H4 (cell line): Measurements from ENCODE around the gene TAB2. TPM values are rescaled to one million over a fixed set of nuclear protein-coding genes. Genes with fewer than 3 reads are reported as not detected.

Experiments used
- DNase-seq: peaks from one replicate; pipeline ENCODE4 v3.0.0-alpha.2; 2015; ENCODE audit warnings: low spot score
- total RNA-seq: library from RNA; depleted of rRNA; stranded (reverse); fragments of >200 nt; shearing (Covaris generic); gene quantifications from 2 replicates; pipeline ENCODE4 v1.2.3, GENCODE V29; 2014

Gene TAB2
- total RNA-seq, 1 experiment from 2014 or later = 15.5 TPM

DNA sequence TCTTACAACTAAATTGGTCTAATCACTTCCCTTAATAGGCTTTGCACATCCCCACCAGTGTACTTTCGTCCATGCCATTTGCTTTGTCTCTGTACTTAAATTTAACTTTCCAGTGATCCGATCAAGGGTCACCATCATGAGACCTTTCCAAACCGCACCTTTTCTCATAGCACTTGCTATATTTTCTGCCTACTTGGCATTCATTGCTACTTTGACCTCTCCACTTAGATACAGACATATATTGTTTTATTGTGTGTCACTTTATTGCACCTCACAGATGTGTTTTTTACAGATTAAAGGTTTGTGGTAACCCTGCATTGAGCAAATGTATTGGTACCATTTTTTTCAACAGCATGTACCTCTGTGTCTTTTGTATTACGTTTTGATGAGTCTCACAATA lies 97.3 kb downstream of the TAB2 start:
- DNase-seq = no peak

DNA sequence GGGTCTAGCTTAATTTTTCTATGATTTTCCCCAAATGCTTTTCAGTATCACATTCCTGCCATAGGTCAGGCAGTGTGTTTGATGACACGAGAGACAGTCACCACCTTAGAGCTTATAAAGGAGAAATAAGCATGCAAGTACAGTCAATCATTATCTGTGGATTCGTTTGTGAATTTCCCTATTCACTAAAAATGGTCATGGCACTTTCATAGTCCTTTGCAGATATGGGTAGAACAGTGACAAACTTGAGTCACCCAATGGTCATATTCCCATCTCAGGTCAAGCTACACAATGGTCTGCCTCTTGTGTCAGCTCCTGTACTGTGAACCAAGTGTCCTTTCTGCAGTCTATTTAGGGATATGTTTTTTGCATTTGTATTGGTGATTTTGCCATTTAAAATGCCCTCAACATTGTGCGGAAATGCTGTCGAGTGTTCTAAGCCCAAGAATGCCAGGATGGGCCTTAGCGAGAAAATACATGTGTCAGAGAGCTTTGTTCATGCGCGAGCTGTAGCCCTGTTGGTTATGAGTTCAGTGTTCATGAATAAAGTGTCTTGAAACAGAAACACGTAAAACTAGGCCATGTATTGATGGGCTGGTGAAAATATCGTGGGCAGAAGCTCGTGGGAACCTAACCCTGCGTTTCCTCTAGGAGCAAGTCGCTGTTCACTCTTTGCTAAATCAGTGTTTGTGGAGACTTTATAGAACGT lies 102.3 kb downstream of the TAB2 start:
- DNase-seq = no peak

DNA sequence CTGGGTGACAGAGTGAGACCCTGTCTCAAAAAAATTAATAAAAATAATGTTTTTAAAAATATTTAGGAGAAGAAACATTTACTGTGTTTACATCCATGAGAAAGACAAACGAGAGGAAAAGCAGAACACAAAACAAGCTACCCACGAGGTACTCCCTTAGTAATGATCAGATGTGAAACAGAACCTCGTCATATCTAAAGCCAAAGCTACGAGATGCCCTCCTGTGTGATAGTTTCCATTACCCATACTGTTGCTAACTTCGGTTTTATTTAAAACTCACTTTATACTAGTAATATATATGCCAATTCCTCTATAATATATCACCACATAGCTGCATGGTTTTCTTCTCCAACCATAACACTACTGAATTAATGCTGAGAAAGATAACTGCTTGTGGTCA lies 103.6 kb downstream of the TAB2 start:
- DNase-seq = no peak

DNA sequence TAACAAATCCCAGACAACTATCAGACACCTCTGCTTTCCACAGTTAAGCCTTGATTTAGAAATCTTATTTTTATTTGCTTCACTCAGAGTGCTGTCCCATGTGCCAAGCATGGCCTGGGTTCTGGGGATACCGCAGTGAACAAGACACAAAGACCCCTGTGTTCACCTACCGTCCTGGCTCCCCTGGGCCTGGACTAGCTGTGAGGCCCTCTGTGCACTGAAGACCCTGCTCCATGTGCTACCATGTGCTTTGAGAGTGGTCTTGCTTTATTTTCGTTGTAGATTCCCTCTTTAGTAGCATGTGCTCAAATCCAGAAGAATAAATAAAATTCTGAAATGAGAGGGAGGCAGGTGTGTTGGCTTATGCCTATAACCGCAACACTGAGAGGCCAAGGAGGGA lies 105.1 kb downstream of the TAB2 start:
- DNase-seq = no peak

DNA sequence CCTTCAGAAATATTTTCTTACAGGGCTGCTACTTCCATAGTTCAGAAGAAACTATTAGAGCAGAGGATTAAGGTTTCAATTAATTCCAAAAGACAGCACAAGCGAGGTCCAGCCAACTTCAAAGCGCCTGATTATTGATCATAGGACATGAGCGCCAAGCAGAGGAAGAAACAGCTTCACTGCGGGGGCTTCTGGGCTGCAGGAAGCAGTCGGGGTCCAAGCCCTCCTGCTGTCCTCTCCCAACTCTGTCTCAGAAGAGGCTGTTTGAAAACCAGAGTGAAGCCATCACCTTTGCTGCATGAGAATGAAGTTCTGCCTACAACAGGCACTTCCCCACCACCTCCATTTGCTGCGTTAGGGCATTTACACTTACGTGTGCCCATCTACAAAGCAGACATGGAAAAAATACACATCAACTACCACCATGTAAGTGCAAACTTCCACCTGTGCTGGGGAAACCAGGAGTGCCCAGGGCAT lies 106.5 kb downstream of the TAB2 start:
- DNase-seq = no peak

DNA sequence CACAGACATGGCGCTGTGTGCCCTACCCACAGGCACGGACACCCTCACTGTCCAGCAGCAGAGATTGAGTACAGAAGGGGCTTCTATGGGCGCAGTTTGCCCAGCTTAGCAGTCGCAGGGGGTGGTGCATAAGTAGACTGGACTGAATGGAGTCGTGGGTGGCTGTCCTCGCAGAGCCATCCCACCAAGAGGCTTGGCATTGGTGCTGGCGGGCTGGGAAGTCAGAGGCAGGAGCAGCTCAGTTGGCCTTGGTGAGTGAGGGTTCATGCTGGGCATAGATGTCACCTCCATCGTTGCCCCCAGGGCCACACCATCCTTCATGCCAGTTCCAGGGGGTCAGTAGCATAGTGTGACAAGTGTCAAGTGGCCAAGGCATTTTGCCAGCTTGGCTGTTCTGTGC lies 107.7 kb downstream of the TAB2 start:
- no peak for DNase-seq

DNA sequence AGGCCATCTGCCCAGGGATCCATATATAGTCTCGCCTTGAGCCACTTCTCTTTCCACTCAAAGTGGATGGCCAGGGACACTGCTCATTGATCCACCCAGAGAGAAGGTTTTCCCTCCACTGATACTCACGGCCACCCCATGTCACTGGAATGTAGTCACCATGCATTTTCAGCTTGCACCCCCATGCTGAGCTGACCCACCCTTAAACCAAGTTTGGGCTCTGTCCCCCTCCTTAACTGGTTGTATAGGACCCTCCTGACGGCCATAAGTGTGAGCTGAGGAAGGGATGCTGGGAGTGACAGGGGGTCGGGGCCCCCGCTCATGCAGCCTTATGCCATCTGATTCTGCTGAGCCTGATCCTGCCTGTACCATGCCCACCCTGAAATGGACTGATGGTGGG lies 108.2 kb downstream of the TAB2 start:
- DNase-seq = no peak

DNA sequence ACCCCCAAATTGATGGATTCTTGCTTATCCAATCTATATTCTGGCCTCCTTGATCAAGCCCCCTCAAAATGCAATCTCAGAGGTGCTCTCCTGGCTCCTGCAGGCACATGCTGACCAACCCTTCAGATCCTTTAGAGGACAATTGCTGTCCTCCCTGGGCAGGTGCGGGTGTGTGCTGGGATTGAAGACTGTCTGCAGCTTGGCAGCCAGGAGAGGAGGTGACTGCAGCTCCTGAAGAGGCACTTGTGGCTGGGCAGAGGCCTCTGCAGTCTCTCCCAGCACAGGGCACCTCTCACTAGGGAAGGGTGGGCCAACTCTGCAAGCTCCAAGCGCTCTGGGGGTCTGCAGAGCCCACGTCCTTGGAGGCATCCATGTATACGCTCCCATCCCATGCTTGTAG lies 111.1 kb downstream of the TAB2 start:
- no peak for DNase-seq

DNA sequence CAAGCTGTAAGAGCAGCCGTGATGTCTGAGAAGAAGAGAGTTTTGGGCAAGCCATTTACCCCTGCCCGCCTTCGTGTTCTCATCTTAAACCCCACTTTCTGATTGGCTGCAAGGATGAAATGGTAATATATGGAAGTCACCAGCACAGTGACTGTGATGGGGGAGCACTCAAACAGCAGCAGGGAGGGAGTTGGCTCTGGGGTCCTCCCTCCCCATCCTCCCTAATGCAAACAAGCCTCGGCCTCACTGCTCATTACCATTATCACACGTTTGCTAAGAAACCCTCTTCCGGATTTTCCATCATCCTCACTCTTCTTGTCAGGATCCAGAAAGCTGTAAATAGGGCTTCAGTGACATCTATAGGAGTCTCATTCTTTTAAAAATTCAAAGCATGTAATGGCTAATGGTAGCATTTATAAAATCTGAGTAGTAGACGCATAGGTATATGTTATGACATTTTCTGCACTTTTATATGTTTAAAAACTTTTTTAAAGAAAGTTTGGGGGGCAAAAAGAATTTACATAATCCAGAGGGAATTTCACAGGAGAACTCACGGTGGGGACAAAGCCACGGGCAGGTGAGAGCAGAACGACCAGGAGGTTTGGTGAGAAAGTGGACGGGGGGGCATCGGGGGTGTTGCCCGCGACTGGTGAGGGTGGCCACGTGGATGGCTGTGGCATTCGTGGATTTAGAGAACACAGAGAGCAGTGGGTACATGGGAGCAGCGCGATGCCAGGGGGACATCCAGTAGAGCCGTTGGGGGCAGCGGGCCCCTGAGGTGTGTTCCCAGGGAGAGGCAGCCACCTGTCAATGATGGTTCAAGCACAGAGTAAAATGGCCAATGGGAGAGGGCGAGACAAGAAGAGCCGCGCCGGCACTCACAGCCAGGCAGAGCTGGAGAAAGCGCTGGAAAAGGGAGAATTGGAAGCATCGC lies 112.2 kb downstream of the TAB2 start:
- no peak for DNase-seq

DNA sequence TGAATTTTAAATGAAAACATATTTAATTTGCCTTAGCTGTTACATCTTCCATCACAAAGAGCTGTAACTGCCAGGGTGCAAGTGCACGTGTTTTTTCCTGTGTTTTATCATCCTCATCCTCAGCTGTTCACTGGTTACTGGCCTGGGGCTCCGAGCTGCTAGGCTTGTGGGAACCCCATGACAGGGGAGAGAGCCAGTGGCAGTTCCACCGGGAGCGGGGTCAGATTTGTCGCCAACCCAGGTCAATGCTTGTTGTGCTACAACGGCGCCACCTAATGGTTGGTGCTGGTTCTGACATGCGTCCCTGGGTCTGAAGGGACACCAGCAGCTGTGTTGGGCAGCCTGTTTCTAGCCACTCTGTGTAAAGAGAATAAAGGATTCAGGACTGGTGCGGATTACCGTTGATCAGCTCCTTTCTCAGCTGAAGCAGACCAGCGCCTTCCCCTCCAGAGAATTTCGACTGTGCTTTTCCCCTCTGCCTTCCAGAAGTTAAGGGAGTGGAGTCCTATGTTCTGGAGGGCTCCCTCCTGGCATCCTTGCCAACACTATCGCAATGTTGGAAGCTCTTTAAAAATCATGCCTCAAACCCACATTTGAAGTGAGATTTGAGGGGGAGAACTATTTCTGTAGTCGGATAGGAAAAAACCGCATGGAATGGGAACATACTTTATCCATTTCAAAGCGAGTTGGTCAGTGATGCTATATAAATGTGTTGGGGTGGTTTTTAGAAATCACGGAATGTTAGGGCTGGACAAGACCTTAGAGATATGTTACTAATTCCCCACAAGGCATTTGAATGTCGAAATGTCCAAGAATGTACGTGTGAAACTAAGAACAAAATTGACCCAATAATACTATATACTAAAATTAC lies 114.6 kb downstream of the TAB2 start:
- peak; percentile 76 for DNase-seq

DNA sequence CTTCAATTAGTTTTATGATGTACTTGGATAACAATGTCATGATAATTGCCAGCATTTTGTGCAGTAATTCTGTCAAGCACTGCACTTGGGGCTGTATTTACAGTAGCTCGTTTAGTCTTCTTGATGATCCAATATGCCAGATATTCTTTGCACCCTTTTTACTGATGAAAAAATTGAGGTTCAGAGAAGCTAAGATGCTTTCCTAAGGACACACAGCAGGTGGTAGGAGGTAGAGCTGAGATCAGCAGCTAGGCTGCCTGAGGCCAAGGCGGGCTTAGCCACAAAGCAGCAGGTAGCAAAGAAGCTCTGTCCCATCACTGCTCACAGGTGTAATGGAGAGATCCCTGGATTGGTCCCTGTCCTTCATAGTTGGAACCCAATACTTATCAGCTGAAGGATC lies 115.9 kb downstream of the TAB2 start:
- no peak for DNase-seq

DNA sequence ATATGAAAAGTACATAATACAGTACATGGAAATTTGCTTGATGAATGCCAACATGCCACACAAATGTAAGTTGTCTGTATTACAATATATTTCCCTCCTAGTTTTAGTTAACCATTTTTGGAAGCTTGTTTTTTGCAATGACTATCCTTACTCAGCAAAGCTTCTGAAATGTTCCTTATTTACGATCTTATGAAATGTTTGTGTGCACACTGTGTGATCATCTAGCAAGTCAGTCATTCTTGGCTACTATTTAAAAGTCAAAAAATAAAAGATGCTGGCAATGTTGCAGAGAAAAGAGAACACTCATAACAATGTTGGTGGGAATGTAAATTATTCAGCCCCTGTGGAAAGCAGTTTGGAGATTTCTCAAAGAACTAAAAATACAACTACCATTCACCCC lies 116.4 kb downstream of the TAB2 start:
- no peak for DNase-seq

DNA sequence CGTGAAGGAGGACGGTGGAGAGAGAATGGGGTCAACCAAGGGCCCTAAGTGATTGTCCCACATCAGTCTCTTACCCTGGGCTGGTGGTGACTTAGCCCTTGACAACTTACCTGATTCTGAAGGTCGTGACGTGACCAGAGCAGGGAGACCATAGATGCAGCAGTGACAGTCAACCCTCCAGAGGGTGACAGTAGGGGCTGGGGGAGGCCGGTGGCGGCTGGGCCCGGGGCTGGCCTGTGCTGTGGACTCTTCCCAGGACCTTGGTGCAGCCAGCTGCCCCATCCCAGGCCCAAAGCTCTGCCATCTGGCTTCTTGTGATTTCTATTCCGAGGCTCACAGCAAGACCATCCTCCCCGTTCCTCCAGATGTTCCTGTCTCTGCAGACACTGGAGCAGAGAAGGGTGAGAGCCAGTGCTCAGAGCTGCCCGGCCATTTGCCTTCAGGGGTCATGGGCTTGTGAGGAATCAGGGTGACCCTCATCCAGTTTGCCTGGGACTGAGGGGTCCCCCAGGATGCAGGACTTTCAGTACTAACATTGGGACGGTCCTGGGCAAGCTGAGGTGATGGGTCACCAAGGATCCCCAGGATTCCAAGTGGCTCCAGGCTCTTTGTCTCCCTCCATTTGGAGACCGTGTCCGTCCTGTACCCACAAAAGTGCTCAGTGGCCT lies 118.5 kb downstream of the TAB2 start:
- DNase-seq = no peak

DNA sequence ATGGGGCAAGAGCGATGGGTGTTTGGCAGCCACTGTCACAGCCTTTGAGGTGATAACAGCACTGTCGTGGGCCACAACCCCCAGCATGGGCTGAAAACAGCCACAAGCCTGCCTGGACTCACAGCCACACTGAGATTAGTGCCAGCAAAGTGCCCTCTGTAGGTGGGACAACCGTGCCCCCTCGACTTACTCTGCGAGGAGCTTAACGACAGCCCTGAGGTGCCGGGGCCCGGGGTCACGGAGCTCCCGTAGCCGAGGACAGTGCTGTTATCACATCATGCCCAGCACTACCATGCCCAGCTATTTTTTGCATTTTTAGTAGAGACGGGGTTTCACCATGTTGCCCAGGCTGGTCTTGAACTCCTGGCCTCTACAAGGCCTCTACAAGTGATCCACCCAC lies 119.1 kb downstream of the TAB2 start:
- no peak for DNase-seq

DNA sequence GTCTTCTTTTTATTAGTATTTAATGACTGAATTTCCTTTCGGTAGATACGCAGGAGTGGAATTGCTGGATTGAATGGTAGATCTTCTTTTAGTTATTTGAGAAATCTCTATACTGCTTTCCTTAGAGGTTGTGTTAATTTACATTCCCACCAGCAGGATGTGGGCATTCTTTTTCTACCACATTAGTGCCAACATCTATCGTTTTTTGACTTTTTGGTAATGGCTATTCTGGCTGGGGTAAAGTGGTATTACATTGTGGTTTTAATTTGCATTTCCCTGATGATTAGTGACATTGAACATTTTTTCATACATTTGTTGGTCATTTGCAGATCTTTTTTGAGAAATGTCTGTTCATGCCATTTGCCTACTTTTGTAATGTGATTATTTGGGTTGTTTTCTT lies 119.7 kb downstream of the TAB2 start:
- no peak for DNase-seq

DNA sequence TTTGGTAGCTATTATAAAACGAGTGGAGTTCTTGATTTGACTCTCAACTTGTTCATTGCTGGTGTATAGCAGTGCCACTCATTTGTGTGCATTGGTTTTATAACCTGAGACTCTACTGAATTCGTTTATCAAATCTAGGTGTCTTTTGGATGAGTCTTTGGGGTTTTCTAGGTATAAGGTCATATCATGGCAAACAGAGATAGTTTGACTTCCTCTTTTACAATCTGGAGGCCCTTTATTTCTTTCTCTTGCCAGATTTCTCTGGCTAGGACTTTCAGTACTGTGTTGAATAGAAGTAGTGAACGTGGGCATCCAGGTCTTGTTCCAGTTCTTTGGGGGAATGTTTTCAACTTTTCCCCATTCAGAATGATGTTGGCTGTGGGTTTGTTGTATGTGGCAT lies 121.3 kb downstream of the TAB2 start:
- DNase-seq = no peak

DNA sequence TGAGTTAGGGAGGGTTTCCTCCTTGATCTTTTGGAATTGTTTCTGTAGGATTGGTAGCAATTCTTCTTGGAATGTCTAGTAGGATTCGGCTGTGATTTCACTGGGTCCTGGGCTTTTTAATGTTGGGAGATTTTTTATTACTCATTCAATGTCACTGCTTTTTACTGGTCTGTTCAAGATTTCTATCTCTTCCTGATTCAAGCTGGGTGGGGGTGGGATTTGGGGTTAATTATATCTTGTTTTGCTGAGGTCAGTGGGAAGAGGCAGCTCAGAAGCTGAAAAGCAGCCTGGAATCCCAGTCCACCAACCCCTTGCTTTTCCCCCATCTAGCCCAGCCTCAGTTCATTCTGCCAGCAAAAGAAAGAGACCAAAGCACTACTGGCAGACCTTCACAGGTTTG lies 122.1 kb downstream of the TAB2 start:
- DNase-seq = no peak

DNA sequence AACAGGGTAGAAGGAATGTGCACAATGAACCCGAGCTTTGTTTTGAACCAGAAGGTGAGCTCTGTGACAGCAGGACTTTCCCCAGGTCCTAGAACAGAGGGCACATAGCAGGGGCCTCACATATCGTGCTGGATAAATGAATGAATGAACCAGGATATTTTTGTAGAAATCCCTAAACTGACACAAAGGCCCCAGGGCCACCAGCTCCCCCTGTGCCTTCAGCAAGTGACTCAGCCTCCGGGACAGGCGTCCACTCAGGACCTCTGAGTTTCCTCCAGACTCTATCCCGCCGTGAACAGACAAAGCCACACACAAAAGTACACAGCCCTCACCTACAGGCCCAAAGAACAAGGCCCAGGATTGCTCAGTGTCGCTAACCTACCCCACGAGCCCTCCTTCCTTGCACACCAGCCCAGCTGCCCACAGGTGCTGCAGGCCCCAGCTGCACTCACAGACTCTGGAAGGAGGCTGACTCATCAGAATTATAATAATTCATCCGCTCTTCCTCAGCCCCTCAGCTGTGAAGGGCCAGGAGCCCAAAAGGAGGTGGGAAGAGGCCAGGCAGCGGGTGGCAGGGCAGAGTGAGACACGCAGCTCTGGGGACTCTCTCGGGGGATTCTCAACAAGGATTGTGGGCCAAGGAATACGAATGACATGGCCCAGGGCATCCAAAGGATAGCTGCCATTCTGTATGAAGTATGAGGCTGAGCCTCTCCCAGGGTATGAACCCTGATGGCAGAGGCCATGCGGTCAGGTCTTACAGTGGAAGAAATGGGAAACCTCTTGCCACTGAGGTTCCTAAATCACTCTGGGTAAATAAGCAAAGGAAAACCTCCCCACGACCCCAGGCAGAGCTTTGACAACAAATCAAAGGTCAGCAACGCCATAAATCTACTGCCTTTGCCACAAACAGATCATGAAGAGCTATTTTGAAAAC lies 123.5 kb downstream of the TAB2 start:
- no peak for DNase-seq

DNA sequence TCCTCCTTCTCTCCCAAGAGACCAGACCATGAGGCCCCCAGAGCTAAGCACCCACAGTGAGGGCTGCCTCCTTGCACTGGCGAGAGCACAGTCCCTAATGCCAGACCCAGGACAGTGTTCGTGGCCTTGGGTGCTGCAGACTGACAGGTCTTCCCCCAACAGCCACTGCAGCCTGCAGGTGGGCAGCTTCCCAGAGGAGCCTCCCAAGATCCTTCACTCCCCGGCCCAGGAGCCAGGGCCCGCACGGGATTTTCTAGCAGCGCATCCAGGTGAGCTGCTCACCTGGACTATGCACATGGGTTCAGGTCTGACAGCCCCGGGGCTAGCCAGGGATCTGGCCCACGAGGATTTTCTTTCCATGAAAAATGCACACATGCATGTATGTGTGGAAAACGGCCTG lies 124.2 kb downstream of the TAB2 start:
- no peak for DNase-seq

DNA sequence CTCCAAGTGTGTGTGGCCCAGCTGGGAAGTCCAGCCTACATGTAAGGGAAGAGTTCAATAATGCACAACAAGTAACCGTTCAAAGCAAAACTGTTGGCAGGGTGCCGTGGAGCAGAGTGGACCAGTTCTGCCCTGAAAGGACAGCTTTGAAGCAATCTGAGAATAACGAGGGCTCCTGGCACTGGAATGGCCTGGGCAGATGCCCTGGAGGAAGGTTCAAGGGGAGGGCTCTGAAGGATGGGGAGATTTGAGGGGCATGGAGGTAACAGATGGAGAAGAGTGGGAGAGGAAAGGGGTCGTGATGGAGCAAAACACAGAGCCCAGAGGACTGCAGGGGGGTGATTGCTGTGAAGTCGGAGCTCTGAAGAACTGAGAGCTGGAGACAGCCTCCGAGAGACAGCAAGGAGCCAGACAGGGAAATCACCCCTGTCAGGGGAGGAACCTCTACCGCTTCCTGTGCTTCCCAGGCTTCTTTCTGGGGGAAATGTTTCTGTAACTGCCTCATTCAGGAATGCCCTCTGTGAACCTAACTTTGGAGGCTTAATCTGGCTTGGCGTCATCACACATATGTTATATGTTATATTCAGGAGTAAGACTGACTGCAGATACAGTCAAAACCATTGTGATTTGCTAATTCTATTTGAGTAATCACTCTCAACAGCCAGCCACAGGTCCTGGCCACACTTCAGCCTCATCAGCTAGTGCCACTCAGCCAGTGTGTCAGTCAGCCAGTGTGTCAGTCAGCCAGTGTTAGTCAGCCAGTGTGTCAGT lies 126.1 kb downstream of the TAB2 start:
- DNase-seq = no peak
